ENCODE measurements around the gene ARHGEF17. TPM values are rescaled to one million over a fixed set of nuclear protein-coding genes. Genes with fewer than 3 reads are reported as not detected.

ARHGEF17 gene
- total and polyA plus RNA-seq, 2 donors: 30.7 to 69.8 TPM

GRCh38 chr11:73293356-73293936 is 14.6 kb upstream of the ARHGEF17 start:
- H3K4me1 ChIP-seq (ENCODE audit: insufficient read depth): no peaks in the 10 kb centered on the region
- H3K36me3 ChIP-seq (ENCODE audit: insufficient read depth): no peaks in the 10 kb centered on the region
- no peak overlapping the region for H3K4me3 ChIP-seq (ENCODE audit: low read depth, low read length)
- WGBS: 91% methylated on average over 4 of the region's 4 CpGs
- no peak for DNase-seq (ENCODE audit: extremely low spot score)
- no peak overlapping the region for H3K27ac ChIP-seq (ENCODE audit: low read depth)

DNA sequence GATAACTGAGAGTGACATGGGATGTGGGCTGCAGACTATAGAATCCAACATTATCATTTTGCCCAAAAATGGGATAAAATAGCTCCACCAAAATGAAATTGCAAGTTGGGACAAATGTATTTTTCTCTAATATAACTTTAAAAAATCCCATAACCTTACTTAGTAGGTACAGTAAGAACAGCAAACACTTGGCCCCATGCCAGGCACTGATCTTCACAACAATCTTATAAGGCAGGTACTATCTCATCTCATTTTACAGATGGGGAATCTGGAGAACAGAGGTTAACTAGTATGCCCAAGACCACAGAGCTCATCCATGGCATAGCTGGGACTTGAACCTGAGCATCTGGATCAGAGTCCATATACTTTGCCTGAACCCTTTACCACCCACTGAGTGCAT is 13.5 kb upstream of the ARHGEF17 start:
- H3K4me3 ChIP-seq (ENCODE audit: low read depth, low read length): no peak overlapping the region
- DNase-seq (ENCODE audit: extremely low spot score): no peak
- no peaks in the 10 kb centered on the region for H3K4me1 ChIP-seq (ENCODE audit: insufficient read depth)
- H3K27ac ChIP-seq (ENCODE audit: low read depth): no peak overlapping the region
- H3K36me3 ChIP-seq (ENCODE audit: insufficient read depth): no peaks in the 10 kb centered on the region

DNA sequence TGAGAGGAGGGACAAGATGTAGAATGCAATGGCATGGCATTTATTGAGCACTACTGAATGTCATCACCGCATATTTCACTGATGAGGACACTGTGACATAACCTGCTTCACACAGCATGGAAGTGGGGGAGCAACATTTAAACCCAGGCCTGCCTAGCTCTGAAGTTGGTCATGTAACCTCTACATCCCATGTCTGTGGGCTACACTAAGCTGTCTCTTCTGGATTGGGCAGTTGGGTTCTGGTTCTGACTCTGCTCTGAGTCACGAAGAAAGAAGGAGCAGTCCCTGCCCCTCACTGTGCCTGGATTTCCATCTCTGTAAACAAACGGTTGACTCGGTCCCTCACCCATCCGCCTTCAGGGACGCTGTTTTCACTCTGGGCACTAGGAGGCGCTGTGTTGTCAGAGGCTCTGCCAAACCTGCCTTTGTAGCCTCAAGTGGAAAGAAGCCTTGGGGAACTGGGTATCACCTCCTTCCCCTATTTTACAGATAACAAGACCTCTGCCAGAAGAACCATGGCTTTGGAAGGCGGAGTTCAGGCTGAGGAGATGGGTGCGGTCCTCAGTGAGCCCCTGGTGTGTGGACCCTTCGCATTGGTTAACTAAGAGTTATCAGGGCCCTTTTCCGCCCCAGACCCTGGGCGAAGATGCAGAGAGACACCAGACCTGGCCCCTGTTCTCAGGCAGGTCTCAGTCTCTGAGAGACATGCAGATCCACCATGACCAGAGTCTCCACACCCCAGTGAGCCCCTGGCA is 12.7 kb upstream of the ARHGEF17 start:
- Histone ChIP-seq H3K36me3 (ENCODE audit: insufficient read depth) (no peaks in the 10 kb centered on the region), H3K4me1 (ENCODE audit: insufficient read depth) (no peaks in the 10 kb centered on the region), H3K27ac (ENCODE audit: low read depth) (no peak overlapping the region), H3K4me3 (ENCODE audit: low read depth, low read length) (no peak overlapping the region)
- 44% methylated on average over 12 of the region's 12 CpGs for WGBS
- DNase-seq (ENCODE audit: extremely low spot score): no peak

DNA sequence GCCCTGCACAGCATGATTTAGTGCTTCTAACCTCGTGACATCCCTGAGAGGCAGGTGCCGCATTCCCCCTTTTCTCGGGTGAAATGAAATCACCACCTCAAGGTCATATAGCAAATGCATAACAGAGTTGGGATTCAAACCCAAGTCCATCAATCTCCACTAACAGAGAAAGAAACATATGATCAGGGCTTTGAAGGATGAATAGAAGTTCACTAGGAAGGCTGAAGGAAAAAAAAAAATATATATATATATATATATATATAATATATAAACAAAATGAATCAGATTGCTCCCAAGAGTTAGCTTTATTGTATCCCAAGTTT is 12.1 kb upstream of the ARHGEF17 start:
- 93% methylated on average over 3 of the region's 3 CpGs for WGBS
- DNase-seq (ENCODE audit: extremely low spot score): no peak
- Histone ChIP-seq H3K27ac (ENCODE audit: low read depth) (no peak overlapping the region), H3K4me3 (ENCODE audit: low read depth, low read length) (no peak overlapping the region), H3K4me1 (ENCODE audit: insufficient read depth) (no peaks in the 10 kb centered on the region), H3K36me3 (ENCODE audit: insufficient read depth) (no peaks in the 10 kb centered on the region)

GRCh38 chr11:73296501-73297230 is 11.4 kb upstream of the ARHGEF17 start:
- 95% methylated on average over 35 of the region's 35 CpGs for WGBS
- DNase-seq (ENCODE audit: extremely low spot score): no peak
- no peak overlapping the region for H3K4me3 ChIP-seq (ENCODE audit: low read depth, low read length)

GRCh38 chr11:73297231-73297590 is 10.9 kb upstream of the ARHGEF17 start:
- no peak overlapping the region for H3K27ac ChIP-seq (ENCODE audit: low read depth)
- no peak for DNase-seq (ENCODE audit: extremely low spot score)
- 94% methylated on average over 18 of the region's 18 CpGs for WGBS
- H3K4me1 ChIP-seq (ENCODE audit: insufficient read depth): no peaks in the 10 kb centered on the region
- H3K36me3 ChIP-seq (ENCODE audit: insufficient read depth): no peaks in the 10 kb centered on the region
- no peak overlapping the region for H3K4me3 ChIP-seq (ENCODE audit: low read depth, low read length)

More at GRCh38 chr11:73296501-73297230, 11.4 kb upstream of the ARHGEF17 start:
- Histone ChIP-seq H3K4me1 (ENCODE audit: insufficient read depth) (no peaks in the 10 kb centered on the region), H3K36me3 (ENCODE audit: insufficient read depth) (no peaks in the 10 kb centered on the region), H3K27ac (ENCODE audit: low read depth) (no peak overlapping the region)

- no peak for DNase-seq (ENCODE audit: extremely low spot score)
- Histone ChIP-seq H3K4me3 (ENCODE audit: low read depth, low read length) (no peak overlapping the region), H3K27ac (ENCODE audit: low read depth) (no peak overlapping the region), H3K4me1 (ENCODE audit: insufficient read depth) (no peaks in the 10 kb centered on the region), H3K36me3 (ENCODE audit: insufficient read depth) (no peaks in the 10 kb centered on the region)
- 73% methylated on average over 3 of the region's 3 CpGs for WGBS
Observed at GRCh38 chr11:73297702-73298101, 10.4 kb upstream of the ARHGEF17 start.

- Histone ChIP-seq H3K4me3 (ENCODE audit: low read depth, low read length) (no peak overlapping the region), H3K27ac (ENCODE audit: low read depth) (no peak overlapping the region), H3K4me1 (ENCODE audit: insufficient read depth) (no peaks in the 10 kb centered on the region), H3K36me3 (ENCODE audit: insufficient read depth) (no peaks in the 10 kb centered on the region)
- 77% methylated on average over 5 of the region's 5 CpGs for WGBS
- DNase-seq (ENCODE audit: extremely low spot score): no peak
Observed at GRCh38 chr11:73298233-73298632, 9.8 kb upstream of the ARHGEF17 start.

DNA sequence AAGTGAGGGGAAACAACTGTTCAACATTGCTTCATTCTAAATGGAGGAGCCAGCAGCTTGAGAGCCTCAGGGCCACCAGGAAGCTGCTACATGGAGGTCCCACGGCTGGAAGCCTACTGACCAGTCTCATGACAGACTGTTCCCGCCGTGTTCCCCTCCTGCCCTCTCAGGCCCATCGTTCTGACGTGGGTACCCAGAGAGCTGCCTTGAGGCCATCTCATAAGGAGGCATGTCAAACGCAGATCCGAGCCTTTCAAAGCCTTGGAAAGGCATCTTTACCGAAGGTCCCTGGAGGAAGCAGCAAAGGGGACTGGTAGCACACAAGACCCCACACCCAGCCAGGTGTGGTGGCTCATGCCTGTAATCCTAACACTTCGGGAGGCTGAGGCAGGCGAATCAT is 8.3 kb upstream of the ARHGEF17 start:
- H3K27ac ChIP-seq (ENCODE audit: low read depth): no peak overlapping the region
- H3K4me1 ChIP-seq (ENCODE audit: insufficient read depth): no peaks in the 10 kb centered on the region
- no peaks in the 10 kb centered on the region for H3K36me3 ChIP-seq (ENCODE audit: insufficient read depth)
- no peak overlapping the region for H3K4me3 ChIP-seq (ENCODE audit: low read depth, low read length)
- WGBS: 90% methylated on average over 10 of the region's 10 CpGs
- DNase-seq (ENCODE audit: extremely low spot score): no peak

- DNase-seq (ENCODE audit: extremely low spot score): no peak
- H3K4me1 ChIP-seq (ENCODE audit: insufficient read depth): peaks cover under 1% of the 10 kb centered on the region
- H3K4me3 ChIP-seq (ENCODE audit: low read depth, low read length): no peak overlapping the region
- no peak overlapping the region for H3K27ac ChIP-seq (ENCODE audit: low read depth)
- H3K36me3 ChIP-seq (ENCODE audit: insufficient read depth): no peaks in the 10 kb centered on the region
- 81% methylated on average over 7 of the region's 7 CpGs for WGBS
Observed at GRCh38 chr11:73306069-73306841, 1.8 kb upstream of the ARHGEF17 start.

GRCh38 chr11:73306977-73307322 is 1.1 kb upstream of the ARHGEF17 start:
- Histone ChIP-seq H3K4me3 (ENCODE audit: low read depth, low read length) (no peak overlapping the region), H3K27ac (ENCODE audit: low read depth) (no peak overlapping the region), H3K4me1 (ENCODE audit: insufficient read depth) (peaks cover 2% of the 10 kb centered on the region), H3K36me3 (ENCODE audit: insufficient read depth) (no peaks in the 10 kb centered on the region)
- WGBS: 15% methylated on average over 18 of the region's 18 CpGs
- no peak for DNase-seq (ENCODE audit: extremely low spot score)

DNA sequence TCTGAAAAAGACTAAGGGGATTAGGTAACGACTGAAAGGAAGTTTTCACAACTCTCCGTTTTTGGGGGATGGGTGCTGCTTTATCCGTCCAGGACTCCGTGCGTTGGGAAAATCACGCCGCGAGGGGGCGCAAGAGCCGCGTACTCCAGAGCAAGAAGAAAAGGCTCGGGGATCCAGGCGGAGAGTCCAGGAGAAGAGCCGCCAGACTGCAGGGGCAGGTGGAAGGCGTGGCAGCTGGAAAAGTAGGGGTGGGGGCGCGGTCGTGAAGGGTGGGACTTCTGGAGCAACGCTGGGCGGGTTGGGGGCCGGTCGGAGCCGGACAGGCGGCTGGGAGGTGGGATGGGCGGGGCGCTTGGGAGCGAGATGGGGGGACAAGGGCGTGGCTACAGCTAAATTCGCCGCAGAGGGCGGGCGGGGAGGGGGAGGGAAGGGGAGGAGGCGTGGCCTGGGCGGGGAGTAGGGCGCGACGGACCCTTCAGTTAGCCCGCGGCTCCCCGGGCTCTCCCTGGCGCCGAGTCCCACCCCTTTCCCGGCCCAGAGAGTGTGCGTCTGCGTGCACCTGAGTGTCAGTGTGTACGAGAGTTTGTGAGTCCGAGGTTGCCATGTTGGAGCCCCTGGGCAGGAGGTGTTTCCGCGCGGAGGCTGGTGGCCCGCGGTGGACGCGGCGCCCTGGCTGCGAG is 613 bp upstream of the ARHGEF17 start:
- H3K4me1 ChIP-seq (ENCODE audit: insufficient read depth): peaks cover 2% of the 10 kb centered on the region
- WGBS: under 1% methylated on average over 56 of the region's 56 CpGs
- peak; percentile 96 for DNase-seq (ENCODE audit: extremely low spot score)
- H3K4me3 ChIP-seq (ENCODE audit: low read depth, low read length): peak overlapping the region; percentile 70
- peak overlapping the region; percentile 82 for H3K27ac ChIP-seq (ENCODE audit: low read depth)
- no peaks in the 10 kb centered on the region for H3K36me3 ChIP-seq (ENCODE audit: insufficient read depth)
